ENCODE data around the gene RPRD2.
A peak's percentile ranks its signal among the peaks of the same experiment; 100 is the strongest.

Gene RPRD2

GRCh38 chr1:150415800-150416199, 51.9 kb downstream of the RPRD2 start:
- Histone ChIP-seq H2AFZ (no peak overlapping the region), H3K9me3 (ENCODE audit: control insufficient read depth, low read length) (no peaks in the 10 kb centered on the region), H3K4me2 (ENCODE audit: low read length) (no peak overlapping the region), H3K4me1 (no peaks in the 10 kb centered on the region), H3K4me3 (ENCODE audit: low read depth, low read length) (no peak overlapping the region), H3K27ac (no peak overlapping the region), H3K79me2 (peaks cover under 1% of the 10 kb centered on the region), H3K36me3 (ENCODE audit: control insufficient read depth, insufficient read depth, low read length) (no peaks in the 10 kb centered on the region), H3K9ac (no peak overlapping the region), H3K27me3 (ENCODE audit: control insufficient read depth, insufficient read depth, low read length) (no peaks in the 10 kb centered on the region)
- no peak for TF ChIP-seq CTCF (IDR thresholded peaks at IDR 0.05)

- Histone ChIP-seq H3K4me3 (ENCODE audit: low read depth, low read length) (no peak overlapping the region), H3K36me3 (ENCODE audit: control insufficient read depth, insufficient read depth, low read length) (no peaks in the 10 kb centered on the region), H3K27me3 (ENCODE audit: control insufficient read depth, insufficient read depth, low read length) (no peaks in the 10 kb centered on the region), H3K4me2 (ENCODE audit: low read length) (peak overlapping the region; percentile 13), H3K4me1 (no peaks in the 10 kb centered on the region), H3K79me2 (no peaks in the 10 kb centered on the region), H3K9me3 (ENCODE audit: control insufficient read depth, low read length) (no peaks in the 10 kb centered on the region), H2AFZ (no peak overlapping the region), H3K27ac (no peak overlapping the region), H3K9ac (no peak overlapping the region)
- no peak for TF ChIP-seq CTCF (IDR thresholded peaks at IDR 0.05)
These were observed 56.8 kb downstream of the RPRD2 start for GRCh38 chr1:150420560-150421265.

GRCh38 chr1:150422541-150422940, 58.6 kb downstream of the RPRD2 start:
- Histone ChIP-seq H3K9ac (no peak overlapping the region), H3K27ac (no peak overlapping the region), H3K27me3 (ENCODE audit: control insufficient read depth, insufficient read depth, low read length) (no peaks in the 10 kb centered on the region), H3K4me3 (ENCODE audit: low read depth, low read length) (no peak overlapping the region), H3K9me3 (ENCODE audit: control insufficient read depth, low read length) (no peaks in the 10 kb centered on the region), H2AFZ (no peak overlapping the region), H3K4me2 (ENCODE audit: low read length) (no peak overlapping the region), H3K79me2 (no peaks in the 10 kb centered on the region), H3K4me1 (no peaks in the 10 kb centered on the region), H3K36me3 (ENCODE audit: control insufficient read depth, insufficient read depth, low read length) (no peaks in the 10 kb centered on the region)
- no peak for TF ChIP-seq CTCF (IDR thresholded peaks at IDR 0.05)

DNA sequence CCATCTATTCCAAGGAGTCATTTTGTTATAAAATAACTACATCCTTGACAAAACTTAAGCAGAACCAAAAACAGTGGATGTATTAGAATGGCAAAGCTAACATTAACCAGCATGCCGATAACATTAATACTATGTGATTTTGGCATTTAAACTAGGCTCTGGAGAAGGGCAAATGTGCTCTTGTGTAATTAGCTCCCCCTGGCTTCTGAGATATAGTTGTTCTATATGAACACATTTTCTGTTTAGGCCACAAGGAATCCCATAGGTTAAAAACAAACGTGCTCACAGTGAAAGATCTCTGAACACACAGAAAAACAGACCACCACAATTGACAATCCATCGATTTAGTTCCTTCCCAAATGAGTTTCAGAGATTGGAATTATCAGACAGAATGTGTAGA, 65.9 kb downstream of the RPRD2 start:
- Histone ChIP-seq H3K4me3 (ENCODE audit: low read depth, low read length) (no peak overlapping the region), H3K4me2 (ENCODE audit: low read length) (no peak overlapping the region), H3K27me3 (ENCODE audit: control insufficient read depth, insufficient read depth, low read length) (no peaks in the 10 kb centered on the region), H3K36me3 (ENCODE audit: control insufficient read depth, insufficient read depth, low read length) (no peaks in the 10 kb centered on the region), H3K9ac (no peak overlapping the region), H3K27ac (no peak overlapping the region), H2AFZ (no peak overlapping the region), H3K4me1 (no peaks in the 10 kb centered on the region), H3K9me3 (ENCODE audit: control insufficient read depth, low read length) (no peaks in the 10 kb centered on the region), H3K79me2 (peaks cover 4% of the 10 kb centered on the region)
- peak; percentile 10 for TF ChIP-seq CTCF (IDR thresholded peaks at IDR 0.05)

GRCh38 chr1:150441121-150441520, 77.2 kb downstream of the RPRD2 start:
- TF ChIP-seq CTCF (IDR thresholded peaks at IDR 0.05) = no peak
- no peak overlapping the region for H3K9ac ChIP-seq
- H3K79me2 ChIP-seq = no peaks in the 10 kb centered on the region
- no peak overlapping the region for H3K4me2 ChIP-seq (ENCODE audit: low read length)
- H3K9me3 ChIP-seq (ENCODE audit: control insufficient read depth, low read length) = no peaks in the 10 kb centered on the region
- no peaks in the 10 kb centered on the region for H3K36me3 ChIP-seq (ENCODE audit: control insufficient read depth, insufficient read depth, low read length)
- no peak overlapping the region for H3K27ac ChIP-seq
- no peak overlapping the region for H2AFZ ChIP-seq
- H3K4me1 ChIP-seq = no peaks in the 10 kb centered on the region
- H3K4me3 ChIP-seq (ENCODE audit: low read depth, low read length) = no peak overlapping the region
- no peaks in the 10 kb centered on the region for H3K27me3 ChIP-seq (ENCODE audit: control insufficient read depth, insufficient read depth, low read length)
